DMS53 treated with DMSO at 0.1 percent for 48 hours (cell line): ENCODE data around the gene SYNPR.
"Not testable (repeated sequence)": the region's sequence is repeated elsewhere in the genome, so short reads cannot be mapped to it uniquely, and the experiment has no call there.

Experiments
- DNase-seq: peaks from one replicate; lab custom pipeline; 2025; ENCODE audit not compliant: unreplicated experiment; lab: John Stamatoyannopoulos, UW

Gene SYNPR

DNA sequence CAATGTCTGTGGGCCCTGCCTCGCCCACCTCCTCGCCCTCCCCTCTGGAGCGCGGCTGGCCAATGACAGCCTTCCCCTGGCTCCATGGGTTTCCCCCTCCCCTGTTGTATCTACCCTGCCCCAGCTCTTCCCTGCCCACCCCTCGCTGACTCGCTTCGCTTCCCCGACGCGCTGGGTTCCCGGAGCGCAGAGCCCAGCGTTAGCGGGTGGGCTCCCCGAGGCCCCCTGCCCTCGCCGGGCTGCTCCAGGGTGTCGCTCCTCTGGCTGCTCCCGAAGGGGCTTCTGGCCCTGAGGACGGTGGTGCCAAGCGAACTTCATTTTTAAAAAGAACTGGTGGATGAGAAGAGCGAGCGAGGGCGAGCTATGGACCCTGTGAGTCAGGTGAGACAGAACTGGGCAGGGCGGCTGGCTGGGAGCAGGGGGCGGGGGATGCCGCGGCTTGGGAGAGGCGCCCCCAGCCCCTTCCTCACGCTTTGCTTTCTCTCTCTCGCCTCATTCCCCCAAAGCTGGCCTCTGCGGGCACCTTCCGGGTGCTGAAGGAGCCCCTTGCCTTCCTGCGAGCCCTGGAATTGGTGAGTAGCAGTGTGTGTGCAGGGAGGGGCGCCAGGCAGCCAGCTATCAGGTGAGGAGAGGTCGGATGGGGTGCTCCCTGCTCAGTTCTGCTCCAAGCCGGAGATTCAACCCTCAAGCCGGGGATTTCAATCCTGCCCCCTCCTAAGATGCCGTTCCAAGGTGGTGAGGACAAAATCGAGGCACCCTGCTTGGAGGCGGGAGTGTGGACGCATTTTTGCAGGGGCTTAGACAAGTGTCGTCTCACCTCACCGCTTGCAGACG is at the start of gene SYNPR:
SYNPR (plus strand) TSS at position 138 of the 834 bp plus-strand sequence.
- no peak for DNase-seq

DNA sequence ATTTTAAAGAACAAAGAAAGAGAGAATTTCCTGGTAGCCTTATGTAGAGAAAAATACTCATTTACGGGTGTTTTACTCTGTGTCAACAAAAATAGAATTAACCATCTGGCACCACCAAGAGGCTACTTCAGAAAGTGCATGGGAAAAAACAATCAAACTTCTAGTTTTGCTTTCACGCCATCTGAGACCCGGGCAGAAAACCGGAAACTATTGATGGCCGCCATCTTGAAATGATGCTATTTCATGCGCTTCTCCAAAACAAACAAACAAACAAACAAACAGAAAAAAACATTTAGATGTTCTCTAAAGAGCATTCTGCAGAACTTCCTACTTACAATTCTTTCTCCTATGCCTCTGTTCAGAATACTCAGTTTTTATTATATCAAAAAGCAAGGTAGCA is 49.4 kb upstream of the SYNPR start:
- DNase-seq = peak; percentile 22

DNA sequence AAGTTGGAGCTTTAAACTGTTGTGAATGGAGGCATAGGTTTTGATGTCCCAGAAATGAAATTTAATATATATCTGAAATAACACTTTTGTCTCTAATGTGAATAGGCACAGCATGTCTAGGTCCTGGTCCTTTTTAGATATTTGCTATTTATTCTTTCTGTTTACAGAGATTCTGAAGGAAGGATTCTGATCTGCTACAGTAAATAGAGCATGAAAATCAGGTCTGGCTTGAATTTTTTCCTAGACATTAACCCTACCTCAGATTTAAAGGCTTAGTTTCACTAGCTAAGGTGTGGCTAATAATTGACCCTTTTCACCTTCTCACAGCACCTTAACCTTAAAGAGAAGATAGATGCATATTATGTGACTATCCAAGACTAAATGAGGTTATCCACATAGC is 48.0 kb upstream of the SYNPR start:
- no peak for DNase-seq

DNA sequence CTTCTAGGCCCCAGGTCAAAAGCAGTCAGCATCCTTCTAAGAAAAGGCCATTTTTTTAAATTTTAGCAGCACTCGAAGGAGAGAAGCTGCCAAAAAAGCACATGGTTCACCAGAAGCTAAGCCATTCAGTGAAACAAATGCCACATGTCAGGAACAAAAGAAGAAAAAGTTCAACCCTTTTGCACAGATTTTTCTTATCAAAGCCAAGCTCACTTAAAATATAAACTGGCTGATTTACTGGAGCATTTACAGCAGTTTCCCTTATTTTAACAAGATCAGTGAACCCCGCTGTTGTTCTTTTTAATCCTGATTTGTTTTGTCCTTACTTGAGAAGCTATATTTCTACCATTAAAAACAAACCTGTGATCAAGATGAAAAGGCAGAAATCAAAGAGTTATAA is 46.5 kb upstream of the SYNPR start:
- DNase-seq = no peak

DNA sequence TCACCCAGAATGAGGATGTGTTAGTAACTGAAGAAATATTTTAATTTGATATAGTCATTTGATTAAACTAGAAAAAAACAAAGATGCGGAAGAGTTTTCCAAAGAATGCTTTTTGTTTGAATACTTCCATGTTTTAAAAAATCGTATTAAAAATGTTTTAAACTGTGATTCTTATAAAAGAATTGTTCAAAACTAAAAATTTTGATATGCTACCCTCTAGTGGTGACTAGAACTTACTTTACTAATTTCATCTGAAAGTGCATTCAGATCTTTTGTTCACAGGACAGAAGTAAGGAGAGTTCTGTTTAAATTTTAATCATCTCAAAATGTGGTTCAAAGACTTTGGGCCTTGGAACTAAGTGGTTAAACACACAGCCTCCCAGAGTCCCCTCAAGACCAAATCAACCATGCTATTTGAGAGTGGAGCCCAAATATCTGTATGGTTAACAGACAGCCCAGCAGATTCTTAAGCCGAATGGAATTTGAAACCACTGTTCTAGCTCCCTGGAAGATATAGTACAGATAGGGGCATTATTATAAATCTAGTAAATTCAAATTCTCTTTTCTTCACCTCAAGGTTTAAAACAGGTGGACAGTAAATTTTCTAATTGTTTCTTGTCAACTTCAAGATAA is 45.2 kb upstream of the SYNPR start:
- DNase-seq = no peak

DNA sequence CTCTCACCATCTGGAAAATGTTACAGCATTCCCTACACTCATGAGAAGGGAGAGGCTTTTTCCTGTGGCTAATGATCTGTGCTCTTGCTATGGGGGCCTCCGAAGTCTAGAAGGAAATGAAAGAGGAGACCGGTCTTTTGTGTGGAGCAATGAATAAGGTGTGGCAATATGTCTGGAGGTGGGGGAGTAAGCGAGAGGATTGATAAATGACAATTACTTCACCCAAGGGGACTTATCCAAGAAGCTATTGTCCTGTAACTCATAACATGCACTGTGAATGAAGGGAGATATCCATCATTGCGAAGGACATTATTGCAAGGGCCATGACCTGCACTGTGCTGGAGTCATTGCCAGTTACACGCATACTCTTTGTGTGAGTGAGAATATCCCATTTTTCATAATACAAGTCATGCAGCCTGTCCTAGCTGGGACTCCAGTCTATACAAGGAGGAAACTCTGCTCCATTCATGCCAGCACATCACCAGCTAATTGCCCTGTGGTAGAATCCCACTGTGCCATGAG is 37.7 kb upstream of the SYNPR start:
- no peak for DNase-seq

DNA sequence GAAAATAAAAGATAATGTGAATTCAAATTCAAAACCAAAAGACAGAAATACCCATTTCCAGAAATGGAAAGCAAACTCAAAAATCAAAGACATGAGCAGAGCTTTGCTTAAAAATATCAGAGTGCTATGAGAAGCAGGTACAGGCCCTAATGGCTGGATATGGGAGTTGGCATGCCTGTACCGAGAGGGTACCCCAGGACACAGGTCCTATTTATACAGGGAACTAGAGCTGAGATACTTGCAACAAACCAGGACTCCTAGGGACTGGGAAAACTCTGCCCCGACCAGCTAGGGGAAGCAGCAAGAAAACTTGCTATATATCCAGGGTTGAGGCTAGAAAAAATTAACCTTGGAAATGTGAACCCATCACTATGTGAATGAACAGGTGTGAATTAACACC is 36.0 kb upstream of the SYNPR start:
- no peak for DNase-seq

DNA sequence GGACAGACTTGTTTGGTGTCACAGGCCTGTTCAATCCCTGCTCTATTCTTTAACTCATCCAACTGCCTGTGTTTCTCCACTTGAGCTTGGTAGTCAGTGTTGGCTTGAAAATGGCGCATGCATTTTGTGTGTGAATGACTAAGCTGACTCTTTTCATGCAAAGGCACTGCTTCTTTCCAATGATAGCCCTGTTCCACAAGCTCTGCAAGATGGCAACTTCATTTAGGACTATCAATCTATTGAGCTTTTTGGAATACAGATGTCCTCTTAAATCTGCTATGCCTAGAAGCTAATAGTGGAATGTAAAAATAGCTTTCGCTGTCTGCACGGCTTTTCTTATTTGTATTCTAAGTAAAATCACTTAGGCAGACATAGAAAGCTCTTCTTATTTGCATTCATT is 33.6 kb upstream of the SYNPR start:
- DNase-seq = no peak

DNA sequence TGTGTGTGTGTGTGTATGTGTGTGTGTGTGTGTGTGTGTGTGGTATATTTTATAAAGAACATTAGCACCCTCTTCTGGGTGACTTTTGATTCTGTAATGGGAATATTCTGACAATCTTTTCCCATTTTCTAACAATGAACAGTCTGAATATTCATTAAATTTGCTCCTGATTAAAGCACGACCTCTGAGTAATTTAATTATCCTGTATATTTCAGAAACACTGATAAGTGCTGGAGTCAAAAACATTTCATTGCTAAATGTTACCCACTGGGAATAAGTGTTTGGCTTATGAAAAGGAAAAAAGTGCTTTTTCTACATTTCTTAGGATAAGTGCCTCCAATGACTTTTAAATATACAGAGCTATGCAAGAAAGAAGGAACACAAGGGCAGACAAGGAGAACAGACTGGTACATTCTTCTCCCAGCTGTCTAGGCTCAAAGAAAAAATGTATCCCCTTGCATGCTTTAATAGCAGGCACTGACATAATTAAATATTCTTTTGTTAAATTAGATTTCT is 32.3 kb upstream of the SYNPR start:
- no peak for DNase-seq

DNA sequence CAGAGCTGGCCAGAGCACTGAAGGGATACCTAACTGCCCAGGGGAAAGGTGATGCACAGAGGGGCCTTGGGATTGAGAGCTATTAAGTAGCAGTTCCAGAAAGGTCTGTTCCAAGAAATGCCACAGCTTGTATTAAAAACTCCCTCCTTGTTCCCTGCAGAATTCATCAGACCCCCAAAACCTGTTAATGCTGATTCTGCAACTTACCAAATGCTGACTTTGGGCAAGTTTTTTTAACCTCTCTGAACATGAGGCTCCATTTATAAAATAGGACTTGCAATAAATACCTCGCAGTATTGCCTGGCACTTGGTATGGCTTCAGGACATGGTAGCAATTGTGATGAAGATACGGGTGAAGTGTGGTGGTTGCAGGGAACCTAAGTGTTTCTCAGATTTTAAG is 30.1 kb upstream of the SYNPR start:
- no peak for DNase-seq

DNA sequence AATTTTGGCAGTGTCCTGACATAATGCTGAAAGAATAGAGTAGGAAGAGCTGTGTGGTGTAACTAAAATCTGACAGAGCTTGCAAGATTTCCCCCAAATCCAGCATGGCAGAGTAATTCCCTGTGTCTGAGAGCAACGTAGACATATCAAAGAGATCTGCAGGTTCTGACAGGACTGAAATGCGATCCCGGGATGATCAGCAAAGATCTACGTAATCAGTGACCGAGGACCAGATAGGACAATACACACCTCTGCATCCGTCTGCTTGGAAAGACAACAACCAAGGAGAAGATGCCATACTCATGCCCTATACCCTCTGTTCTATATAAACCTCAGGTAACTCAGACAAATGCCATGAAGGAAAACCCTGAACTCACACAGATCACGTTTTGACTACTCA is 26.6 kb upstream of the SYNPR start:
- DNase-seq = no peak

DNA sequence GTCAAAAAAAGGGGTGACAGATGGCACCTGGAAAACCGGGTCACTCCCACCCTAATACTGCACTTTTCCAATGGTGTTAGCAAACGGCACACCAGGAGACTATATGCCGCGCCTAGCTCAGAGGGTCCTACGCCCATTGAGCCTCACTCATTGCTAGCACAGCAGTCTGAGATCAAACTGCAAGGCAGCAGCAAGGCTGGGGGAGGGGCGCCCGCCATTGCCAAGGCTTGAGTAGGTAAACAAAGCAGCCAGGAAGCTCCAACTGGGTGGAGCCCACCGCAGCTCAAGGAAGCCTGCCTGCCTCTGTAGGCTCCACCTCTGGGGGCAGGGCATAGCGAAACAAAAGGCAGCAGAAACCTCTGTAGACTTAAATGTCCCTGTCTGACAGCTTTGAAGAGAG is 22.3 kb upstream of the SYNPR start:
- DNase-seq = not testable (repeated sequence)

DNA sequence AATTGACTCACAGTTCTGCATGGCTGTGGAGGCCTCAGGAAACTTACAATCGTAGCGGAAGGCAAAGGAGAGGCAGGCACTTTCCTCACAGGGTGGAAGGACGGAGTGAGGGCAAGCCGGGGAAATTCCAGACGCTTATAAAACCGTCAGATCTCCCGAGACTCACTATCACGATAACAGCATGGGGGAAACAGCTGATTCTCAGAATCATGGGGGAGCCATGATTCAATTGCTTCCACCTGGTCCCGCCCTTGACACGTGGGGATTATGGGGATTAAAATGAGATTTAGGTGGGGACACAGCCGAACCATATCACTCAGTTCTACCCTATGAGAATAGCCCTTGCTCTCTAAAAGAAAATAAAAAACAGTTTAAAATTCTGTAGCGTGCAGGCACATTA is 13.4 kb upstream of the SYNPR start:
- DNase-seq = no peak

DNA sequence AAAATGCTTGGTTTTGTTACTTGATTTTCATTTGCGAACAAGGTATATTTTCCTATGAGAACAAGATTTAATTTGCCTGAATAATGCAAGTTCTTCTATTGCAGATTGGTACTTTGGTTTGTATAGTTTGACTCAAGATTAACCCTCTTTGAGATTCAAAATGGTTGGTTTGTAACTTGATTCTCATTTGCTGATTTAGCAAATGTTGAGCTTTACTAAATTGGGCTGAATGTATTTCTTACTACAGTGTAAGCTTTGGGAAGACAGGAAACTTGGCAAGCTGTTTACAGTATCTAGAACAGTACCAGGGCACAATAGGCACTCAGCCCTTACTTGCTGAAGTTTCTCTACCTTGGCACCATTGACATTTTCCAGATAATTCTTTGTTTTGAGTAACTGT is 3.7 kb upstream of the SYNPR start:
- no peak for DNase-seq

DNA sequence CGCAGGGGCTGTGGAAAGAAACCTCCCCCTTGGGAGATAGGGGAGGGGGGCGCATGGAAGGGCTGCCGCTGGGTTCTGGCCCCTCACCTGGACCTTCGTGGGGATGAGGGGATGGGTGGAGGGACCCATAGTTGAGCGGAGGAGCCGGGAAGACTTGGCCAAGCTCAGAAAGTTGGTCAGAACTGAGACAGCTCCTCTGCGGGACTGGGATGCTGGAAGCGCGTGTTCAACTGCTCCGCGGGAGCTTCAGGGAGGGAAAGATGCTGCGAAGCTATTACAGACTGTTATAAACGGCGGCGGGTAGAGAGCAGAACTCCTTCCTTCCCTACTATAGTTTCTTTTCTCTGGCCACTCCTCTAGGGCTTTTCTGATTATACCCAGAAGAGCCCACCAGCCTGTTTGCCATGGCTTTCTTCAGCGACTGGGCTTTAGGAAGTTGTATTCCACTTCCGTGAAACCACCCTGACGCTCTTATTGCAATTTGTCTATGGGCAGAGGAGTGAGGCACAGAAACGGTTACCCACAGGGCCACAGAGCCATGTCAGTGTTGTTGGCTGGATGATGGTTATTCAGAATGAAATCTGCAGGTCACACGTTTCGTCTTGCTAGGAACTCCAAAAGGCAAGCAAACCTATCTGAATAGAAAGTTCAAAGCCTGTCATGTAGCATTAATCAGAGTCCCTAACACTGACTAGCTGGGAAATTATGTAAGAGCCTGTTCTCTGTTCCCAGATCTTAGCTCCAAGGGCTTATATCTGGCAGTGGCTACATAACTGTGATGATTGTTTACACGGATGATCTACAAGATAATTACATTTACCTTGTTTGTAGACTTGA is 1.1 kb downstream of the SYNPR start:
- DNase-seq = no peak

DNA sequence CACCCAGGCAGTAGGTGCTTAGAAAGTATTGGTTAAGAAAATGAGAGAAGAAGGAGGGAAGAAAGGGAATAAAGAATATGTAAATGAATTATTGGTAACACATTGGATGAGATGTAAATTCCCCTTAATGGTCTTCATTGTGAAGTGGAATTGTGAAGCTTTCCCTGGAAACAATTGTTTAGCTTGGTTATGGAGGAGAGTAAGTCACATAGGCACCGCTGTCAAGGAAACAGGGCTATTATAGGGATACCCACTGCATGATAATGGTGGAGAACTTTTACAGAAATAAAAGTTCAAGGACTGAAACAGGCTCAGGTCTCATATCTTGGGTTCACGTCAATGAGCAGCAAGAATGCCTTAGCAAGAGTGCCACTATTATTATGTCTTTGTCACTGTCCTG is 9.5 kb downstream of the SYNPR start:
- no peak for DNase-seq

DNA sequence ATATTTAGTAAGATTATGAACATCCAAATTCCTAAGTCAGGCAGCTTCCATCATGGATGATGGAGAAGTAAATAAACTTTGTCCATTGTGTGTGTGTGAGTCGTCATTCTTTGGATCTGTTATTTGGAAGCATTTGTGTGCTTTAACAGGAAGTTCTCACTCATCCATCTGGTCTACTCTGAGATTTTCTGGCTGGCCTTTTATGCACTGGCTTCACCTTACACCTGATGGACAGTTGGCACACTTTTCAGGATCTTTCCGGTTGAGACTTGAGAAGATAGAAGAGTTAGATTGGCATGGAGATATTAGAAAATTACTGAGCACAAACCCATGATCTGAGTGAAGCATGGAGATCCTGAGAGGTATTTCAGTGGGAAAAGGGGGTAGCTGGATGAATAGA is 12.6 kb downstream of the SYNPR start:
- DNase-seq = no peak

DNA sequence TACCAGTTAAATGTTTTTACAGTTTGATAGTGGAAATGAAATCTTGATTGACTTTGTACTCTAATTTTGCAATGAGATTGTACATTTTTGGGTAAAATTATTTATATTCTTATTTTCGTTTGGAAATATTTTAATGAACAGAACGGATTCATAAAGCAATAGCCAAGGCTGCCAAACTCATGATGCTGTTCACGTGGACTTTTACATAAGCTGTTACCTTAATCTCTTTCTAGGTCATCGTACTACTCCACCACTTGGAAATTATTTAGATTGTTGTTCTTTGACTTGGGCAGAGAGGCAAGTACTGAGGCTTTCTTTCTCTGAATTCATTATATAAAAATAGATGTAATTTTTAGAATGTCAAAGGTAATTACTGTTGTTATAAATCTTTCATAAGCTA is 16.2 kb downstream of the SYNPR start:
- no peak for DNase-seq

DNA sequence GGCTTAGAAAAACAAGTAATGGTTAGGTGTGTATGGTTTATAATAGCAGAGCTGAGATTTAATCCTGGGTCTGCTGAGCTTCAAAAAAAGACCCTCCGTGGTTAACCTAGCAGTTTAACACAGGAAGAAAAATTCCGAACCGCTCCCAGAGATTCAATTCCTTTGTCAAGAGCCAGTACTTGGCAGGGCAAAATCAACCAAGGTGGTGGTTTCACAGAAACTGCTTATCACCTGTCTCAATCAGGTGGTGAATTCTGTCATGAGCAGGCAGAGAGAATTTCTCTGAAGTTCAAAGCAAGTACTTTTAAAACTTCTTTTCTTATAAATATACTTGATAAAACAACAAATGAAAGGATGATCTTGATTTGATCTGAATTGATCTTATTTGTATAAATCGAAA is 17.2 kb downstream of the SYNPR start:
- no peak for DNase-seq

DNA sequence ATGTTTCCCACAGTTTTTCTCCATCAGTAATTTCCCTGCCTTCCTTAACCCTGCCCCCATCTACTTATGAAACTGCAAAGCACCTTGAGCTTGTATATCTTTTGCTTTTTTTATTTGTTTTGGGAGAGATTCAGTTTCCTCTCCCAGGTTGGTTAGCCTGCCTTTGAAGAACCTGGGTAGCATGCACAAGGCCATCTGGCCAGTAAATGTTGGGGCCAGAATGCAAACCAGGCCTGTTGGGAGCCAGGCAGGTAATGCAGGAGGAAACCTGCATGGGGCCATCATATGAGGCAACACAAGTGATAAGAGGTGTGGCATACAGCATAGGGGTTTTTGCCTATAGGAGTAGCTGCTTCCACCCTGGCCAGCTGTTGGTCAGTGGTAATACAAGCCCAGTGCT is 17.7 kb downstream of the SYNPR start:
- DNase-seq = no peak

DNA sequence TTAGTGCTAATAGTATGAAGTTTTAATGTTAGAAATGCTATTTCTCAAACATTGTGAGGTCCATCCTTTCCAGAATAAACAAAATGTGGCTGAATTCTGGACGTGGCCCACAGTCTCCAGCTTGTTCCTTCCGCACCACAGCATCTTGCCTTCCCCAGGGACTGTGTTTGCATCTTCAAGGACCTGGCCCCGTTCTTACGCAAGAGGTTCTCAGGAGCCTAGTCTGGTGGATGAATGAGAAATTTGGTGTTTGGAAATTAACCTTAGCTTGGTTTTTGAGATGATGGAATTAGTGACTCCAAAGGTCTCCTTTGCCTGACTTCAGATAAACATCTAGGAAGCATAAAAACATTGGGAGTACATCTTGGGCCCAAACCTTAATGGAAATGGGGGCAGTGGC is 18.1 kb downstream of the SYNPR start:
- DNase-seq = no peak
